ENCODE data around the gene TNFAIP8L3.

The TNFAIP8L3 gene

GRCh38 chr15:51051776-51052175 is 42.9 kb downstream of the TNFAIP8L3 start:
- DNase-seq, result no peak

- no peak for DNase-seq
Measured at GRCh38 chr15:51049081-51049480, 45.6 kb downstream of the TNFAIP8L3 start.

DNA sequence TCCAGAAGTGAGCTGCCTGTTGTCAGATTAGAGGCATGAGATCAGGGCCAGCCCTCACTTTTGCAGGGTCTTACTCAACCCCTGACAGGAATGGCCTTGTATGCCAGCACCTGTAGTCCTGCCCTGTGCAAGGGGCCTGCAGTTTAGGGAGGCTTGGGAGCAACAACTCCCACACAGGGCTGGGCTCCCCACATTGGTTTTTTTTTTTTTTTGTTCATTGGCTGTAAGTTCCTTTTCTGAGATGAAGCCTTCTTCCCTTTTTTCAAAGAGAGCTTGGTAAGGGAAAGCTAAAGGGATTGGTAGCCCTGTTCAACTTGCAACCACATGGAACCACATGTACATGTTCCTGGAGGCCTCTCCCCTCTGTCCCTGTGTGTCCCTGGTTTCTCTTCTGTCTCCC is 46.4 kb downstream of the TNFAIP8L3 start:
- no peak for DNase-seq

- DNase-seq, result no peak
Measured at GRCh38 chr15:51046799-51047449, 47.8 kb downstream of the TNFAIP8L3 start.

- no peak for DNase-seq
Measured at GRCh38 chr15:51046016-51046415, 48.7 kb downstream of the TNFAIP8L3 start.

DNA sequence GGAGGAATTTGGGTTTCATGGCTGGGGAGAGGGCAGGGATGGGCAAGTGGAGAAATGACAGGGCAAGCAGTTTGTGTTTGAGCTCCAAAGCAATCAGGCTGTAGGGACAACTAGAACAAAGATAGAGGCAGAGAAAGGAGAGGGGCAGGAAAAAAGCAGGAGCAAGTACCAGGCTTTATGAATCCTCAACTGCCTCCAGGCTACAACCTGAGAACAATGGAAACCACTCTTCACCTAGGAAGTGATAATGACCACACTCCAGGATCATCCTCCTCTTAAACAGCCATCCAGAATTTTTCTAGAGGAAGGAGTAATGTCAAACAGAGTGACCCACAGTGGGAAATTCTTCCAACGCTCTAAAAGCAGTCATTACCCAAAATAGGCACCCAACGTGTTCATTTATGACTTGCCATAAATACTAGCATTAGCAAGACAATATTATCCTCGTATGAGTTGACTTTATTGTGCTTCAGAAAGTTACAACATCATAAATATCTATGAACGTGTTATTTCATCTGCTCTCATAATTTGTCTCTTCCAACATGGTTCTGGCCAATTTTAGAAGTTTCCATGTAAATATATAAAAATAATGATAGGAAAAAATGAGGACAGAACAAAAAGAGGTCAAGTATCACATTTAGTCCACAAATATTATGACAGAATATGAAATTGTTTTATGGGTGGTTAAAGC is 50.5 kb downstream of the TNFAIP8L3 start:
- no peak for DNase-seq

- no peak for DNase-seq
Measured at GRCh38 chr15:51038974-51039319, 55.8 kb downstream of the TNFAIP8L3 start.

DNA sequence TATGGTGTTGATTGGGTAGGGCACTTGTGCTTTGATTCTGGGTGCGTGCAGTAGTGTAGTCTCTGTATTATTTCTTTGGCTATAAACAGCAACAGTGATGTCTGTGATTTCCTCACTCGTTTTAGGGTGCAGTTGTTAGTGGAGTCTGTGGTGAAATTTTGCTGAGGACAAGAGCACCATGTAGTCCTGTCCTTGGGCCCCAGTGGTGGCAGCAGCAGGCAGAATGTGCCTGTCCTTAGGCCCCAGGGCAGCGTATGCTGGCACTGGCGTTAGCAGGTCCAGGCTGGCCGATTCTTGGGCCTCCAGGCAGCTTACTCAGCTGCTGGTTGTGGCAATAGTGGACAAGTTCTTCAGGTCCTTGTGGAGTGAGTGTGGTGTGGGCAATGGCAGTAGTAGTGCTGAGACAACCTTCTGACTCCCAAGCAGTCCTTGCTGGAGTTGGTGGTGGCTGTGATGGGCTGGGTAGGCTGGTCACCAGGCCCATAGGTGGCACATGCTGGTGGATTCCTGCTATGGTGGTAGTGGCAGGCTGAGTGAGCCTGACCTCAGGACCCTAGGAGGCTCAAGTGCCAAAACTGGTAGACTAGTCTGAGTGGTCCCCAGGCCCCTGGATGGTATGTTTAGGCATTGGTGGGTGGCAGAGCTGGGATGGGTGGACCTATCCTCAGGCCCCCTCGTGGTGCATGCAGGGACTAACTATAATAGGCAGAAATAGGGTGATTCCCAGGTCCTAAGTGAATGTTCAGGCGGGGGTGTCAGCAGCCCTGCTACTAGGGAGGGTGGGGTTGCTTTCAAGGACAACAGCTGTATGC is 56.3 kb downstream of the TNFAIP8L3 start:
- peak; percentile 29 for DNase-seq

GRCh38 chr15:51037474-51037873 is 57.2 kb downstream of the TNFAIP8L3 start:
- peak; percentile 8 for DNase-seq

- no peak for DNase-seq
Measured at GRCh38 chr15:51030649-51031316, 63.9 kb downstream of the TNFAIP8L3 start.

DNA sequence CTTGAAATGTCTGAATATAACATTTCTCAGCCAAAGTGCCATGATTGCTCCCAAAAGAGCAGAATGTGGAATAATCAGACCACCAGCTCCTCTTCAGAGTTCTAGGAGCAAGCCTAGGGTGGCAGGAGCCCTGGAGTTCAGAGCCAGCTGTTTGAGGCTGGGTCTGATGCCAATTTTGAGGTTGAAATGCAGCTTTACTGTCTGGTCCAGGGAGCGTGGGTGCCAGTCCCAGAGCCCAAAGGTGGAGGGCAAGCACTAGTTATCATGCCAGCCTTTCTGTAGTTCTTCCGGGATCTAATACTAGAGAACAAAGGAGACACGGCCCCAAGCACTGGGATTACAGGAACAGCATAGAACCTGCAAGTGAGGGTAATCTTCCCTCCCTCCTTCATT is 69.3 kb downstream of the TNFAIP8L3 start:
- DNase-seq, result no peak

GRCh38 chr15:51024735-51025453 is 69.8 kb downstream of the TNFAIP8L3 start:
- DNase-seq, result peak; percentile 13

DNA sequence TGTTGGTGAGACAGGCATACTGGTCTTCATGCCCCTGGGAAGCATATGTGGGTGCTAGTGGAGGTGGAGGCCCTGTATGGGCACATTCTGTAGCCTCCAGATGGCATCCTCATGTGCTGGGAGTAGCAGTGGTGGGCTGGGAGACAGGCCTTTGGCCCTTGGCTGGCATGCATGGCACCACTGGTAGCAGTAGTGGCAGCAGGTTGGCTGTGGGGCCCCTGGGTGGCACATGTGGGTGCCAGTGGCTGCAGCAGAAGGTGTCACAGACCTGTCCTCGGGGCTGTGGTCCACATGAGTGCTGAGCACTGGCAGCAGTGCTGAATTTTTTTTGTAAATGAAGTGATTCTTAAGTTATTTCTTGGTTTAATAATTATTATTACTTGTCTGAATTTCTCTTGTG is 71.2 kb downstream of the TNFAIP8L3 start:
- DNase-seq, result no peak

GRCh38 chr15:51022206-51022605 is 72.5 kb downstream of the TNFAIP8L3 start:
- no peak for DNase-seq

DNA sequence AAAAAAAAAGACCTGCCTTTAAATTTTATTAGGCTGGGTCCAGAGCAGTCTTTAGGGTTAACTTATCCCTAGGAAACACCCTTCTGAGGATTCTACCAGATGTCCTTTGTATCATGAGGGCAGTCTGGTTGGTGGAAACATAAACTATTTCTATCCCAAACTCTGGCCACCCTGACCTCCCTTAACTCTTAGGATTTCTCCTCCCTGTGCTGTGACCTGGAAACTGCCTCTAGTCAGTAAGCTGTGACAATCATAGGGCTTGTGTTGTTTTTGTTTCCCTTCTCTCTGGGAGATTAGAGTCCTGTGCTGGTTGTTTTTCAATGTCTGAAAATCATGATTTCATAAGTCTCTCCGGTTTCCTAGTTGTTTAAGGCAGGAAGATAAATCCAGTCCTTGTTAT is 78.1 kb downstream of the TNFAIP8L3 start:
- no peak for DNase-seq

DNA sequence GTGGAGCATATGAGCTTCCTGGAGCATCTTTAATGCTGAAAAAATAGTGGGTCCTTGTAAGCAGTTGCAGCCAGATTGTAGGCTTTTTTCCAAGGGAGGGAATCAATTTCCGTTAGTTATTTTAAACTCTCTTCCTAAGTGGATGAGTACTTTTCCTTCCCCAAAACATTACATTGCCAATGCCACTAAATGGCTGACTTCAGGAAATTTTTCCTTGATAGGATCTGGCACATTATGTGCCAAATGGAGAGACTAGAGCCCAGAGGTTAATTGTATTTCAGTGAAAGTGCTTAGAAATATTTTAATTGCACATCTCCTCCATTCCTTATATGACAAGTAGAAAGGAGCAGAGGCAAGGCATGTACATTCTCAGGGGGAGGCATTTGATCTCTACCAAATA is 83.5 kb downstream of the TNFAIP8L3 start:
- no peak for DNase-seq

- no peak for DNase-seq
Measured at GRCh38 chr15:51007131-51007666, 87.5 kb downstream of the TNFAIP8L3 start.

All from NCI-H82 (cell line).